Measurements from ENCODE around the gene BAAT.

DNA sequence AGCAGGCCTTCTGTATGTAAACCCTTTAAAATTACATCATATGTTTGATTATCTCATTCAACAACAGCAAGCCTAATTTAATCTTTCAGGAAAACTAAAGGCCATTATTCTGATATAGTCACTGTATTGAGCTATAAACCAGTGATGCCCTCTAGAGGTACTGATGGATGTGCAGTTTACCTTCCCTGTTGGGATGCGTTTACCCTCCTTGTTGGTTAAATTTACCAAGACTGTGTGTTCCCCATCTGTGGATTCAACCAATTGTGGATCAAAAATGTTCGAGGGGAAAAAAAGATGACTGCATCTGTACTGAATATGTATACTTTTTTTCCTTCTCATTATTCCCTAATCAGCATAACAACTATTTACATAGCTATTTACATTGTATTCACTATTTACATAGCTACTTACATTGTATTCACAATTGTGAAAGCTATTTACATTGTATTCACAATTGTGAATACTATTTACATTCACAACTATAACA is 3.7 kb upstream of the BAAT start:
- TF ChIP-seq CTCF (IDR thresholded peaks at IDR 0.05) (no peak), POLR2AphosphoS5 (IDR thresholded peaks at IDR 0.05; ENCODE audit: low read depth, low read length) (no peak), TCF7L2 (IDR thresholded peaks at IDR 0.05; ENCODE audit: low read depth, low read length) (no peak), SIN3A (IDR thresholded peaks at IDR 0.05; ENCODE audit: borderline replicate concordance, insufficient read depth, low read depth, low read length) (no peak)
- TF ChIP-seq, protein P1, sequence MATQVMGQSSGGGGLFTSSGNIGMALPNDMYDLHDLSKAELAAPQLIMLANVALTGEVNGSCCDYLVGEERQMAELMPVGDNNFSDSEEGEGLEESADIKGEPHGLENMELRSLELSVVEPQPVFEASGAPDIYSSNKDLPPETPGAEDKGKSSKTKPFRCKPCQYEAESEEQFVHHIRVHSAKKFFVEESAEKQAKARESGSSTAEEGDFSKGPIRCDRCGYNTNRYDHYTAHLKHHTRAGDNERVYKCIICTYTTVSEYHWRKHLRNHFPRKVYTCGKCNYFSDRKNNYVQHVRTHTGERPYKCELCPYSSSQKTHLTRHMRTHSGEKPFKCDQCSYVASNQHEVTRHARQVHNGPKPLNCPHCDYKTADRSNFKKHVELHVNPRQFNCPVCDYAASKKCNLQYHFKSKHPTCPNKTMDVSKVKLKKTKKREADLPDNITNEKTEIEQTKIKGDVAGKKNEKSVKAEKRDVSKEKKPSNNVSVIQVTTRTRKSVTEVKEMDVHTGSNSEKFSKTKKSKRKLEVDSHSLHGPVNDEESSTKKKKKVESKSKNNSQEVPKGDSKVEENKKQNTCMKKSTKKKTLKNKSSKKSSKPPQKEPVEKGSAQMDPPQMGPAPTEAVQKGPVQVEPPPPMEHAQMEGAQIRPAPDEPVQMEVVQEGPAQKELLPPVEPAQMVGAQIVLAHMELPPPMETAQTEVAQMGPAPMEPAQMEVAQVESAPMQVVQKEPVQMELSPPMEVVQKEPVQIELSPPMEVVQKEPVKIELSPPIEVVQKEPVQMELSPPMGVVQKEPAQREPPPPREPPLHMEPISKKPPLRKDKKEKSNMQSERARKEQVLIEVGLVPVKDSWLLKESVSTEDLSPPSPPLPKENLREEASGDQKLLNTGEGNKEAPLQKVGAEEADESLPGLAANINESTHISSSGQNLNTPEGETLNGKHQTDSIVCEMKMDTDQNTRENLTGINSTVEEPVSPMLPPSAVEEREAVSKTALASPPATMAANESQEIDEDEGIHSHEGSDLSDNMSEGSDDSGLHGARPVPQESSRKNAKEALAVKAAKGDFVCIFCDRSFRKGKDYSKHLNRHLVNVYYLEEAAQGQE (IDR thresholded peaks at IDR 0.05; ENCODE audit: insufficient read depth in 1 of 2, low read depth in 2 of 2, low read length in 1 of 2) = no peak
